GM18909 (cell line): ENCODE data around the gene GNAQ.

Source experiments
- ATAC-seq: cut with Tn5 transposase; IDR thresholded peaks from one replicate; pipeline ENCODE4 v1.9.1; 2021; ENCODE audit warnings: mild to moderate bottlenecking; ENCODE audit not compliant: unreplicated experiment, poor library complexity

Gene GNAQ

GRCh38 chr9:77679088-77679487, 352.5 kb downstream of the GNAQ start:
- no peak for ATAC-seq

- ATAC-seq = no peak
These were observed 353.6 kb downstream of the GNAQ start for GRCh38 chr9:77677957-77678535.

DNA sequence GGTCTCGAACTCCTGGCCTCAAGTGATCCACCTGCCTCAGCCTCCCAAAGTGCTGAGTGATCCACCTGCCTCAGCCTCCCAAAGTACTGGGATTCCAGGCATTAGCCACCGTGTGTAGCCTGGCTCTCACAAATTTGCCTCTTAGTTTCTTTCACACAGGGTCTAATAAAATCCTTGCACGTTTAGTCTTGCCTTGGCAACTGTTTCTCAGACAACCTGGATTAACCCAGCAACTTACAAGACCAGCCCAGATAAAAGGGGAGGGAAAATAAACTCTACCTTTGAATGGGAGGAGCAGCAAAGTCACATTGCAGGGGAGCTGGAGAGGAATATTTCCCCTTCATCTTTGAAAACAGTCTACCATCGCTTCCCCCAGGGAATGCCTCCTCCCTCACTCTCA, 354.2 kb downstream of the GNAQ start:
- ATAC-seq = no peak

DNA sequence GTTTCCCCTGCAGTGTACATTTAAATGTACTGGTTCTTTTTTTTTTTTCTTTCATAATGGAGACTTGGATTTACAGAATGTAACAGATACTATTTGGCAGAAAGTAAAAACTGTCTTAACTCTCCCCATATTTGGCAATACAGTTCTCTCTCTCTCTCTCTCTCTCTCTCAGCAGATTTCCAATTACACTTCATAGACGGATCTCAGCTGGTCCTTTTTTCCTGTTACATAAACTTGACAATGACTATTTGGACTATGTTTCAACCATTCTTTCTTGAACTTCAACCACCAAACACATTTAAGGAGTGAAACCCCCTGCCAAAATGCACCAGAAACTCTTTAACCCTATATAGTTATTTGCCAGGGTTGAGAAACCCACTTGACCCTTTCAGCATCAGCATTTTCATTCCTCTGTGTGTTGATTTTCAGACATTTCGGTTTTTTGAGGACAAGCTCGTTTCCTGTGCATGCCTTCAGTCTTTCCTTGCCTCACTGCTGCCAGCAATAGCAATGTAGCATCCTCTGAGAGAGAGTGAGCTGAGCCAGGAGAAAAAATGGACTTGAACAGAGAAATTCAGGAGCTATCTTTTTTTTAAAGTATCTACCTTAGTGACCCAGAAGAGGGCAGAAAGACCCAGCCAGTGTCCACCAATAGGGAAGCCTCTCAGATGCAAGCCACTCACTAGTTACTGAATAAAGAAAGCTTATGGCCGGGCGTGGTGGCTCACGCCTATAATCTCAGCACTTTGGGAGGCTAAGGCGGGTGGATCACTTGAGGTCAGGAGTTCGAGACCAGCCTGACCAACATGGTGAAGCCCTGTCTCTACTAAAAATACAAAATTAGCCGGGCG, 357.4 kb downstream of the GNAQ start:
- no peak for ATAC-seq

DNA sequence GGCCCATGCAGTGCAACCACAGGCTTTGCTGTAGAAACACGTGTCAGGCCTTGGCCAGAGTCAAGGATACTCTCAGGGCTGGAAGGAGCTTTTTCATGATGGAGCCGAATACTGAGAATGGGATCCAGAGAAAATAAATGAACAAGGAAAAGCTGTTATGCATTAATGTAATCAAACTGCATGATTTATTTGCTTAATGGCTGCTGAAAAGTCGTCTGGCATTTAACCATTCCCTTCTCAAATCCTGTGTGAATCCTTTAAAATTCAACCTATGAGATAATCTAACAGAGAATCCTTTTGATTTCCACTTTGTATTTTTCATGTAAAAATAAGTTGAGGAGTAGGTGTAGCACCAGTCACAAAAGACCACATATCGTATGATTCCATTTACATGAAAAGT, 359.4 kb downstream of the GNAQ start:
- no peak for ATAC-seq

DNA sequence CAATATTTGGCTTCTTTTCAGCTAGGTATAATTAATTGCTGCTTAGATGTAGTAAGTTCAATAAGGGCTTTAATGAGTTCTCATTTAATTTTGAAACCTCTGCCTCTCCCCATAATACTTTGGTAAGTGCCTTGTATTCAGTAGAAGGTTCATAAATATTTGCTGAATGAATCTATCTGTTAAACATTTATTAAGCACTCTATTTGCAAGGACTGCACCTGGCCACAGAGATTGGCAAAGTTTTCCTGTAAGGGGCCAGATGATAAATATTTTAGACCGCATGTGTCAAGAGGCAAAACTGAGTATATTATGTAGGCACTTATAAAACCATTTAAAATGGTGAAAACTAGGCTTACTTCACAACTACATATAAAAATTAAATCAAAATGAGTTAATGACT, 364.5 kb downstream of the GNAQ start:
- no peak for ATAC-seq
